CD4-positive, alpha-beta T cell (primary cell): Measurements from ENCODE around the gene PARK7. TPM values are rescaled to one million over a fixed set of nuclear protein-coding genes. Genes with fewer than 3 reads are reported as not detected.

Experiments
- ATAC-seq: fragments of 200-7000 bp; cut with Tn5 transposase; one replicate; pipeline ENCODE4 v1.10.0; 2022; ENCODE audit warnings: mild to moderate bottlenecking; ENCODE audit not compliant: poor library complexity
- CTCF ChIA-PET: fragments of 350-600 bp; sonication (Branson Sonifier 250); formaldehyde crosslinking; loops from one replicate; lab custom pipeline; 2021; ENCODE audit warnings: antibody characterized with exemption, inconsistent platforms; lab: Charles Lee
- POLR2A ChIA-PET: fragments of 350-600 bp; sonication (Branson Sonifier 250); formaldehyde crosslinking; loops from one replicate; lab custom pipeline; 2021; ENCODE audit warnings: antibody characterized with exemption, inconsistent platforms; lab: Charles Lee
- DNase-seq, 14 experiments: peaks; one replicate each; pipeline ENCODE4 v3.0.0-alpha.2; 2013 to 2020; ENCODE audit warnings: mixed read lengths in 2 of 14
- H3K27ac ChIP-seq, 2 donors: one replicate each; pipeline versions ENCODE4 v1.5.1 to v1.7.0; 2013; ENCODE audit warnings: low read length in 2 of 2, low read depth in 1 of 2, mild to moderate bottlenecking in 1 of 2
- H3K27me3 ChIP-seq, 2 experiments: 1 replicate in 1 of 2; 2 replicates in 1 of 2; pipeline versions ENCODE4 v1.6.1 to v1.7.0; 2013; ENCODE audit warnings: low read length in 2 of 2, control low read depth in 1 of 2, mild to moderate bottlenecking in 1 of 2, moderate library complexity in 1 of 2; ENCODE audit not compliant: insufficient read depth in 2 of 2, control insufficient read depth in 1 of 2
- H3K36me3 ChIP-seq: one replicate; pipeline ENCODE4 v1.6.1; 2013; ENCODE audit warnings: low read length, control low read depth; ENCODE audit not compliant: insufficient read depth
- H3K4me1 ChIP-seq: one replicate; pipeline ENCODE4 v1.6.1; 2013; ENCODE audit warnings: low read length, control low read depth; ENCODE audit not compliant: insufficient read depth
- H3K4me3 ChIP-seq: one replicate; pipeline ENCODE4 v1.5.1; 2013; ENCODE audit warnings: mild to moderate bottlenecking, low read length, moderate library complexity
- H3K9me3 ChIP-seq, 2 experiments: 1 replicate in 1 of 2; 2 replicates in 1 of 2; pipeline versions ENCODE4 v1.6.1 to v1.7.0; 2013; ENCODE audit warnings: low read length in 2 of 2, mild to moderate bottlenecking in 2 of 2, control low read depth in 1 of 2, moderate library complexity in 1 of 2; ENCODE audit not compliant: control insufficient read depth in 1 of 2, insufficient read depth in 1 of 2
- H3K27ac Mint-ChIP-seq: one replicate; pipeline ENCODE4 v1.8.0; 2020; ENCODE audit warnings: mixed read lengths
- H3K27me3 Mint-ChIP-seq: one replicate; pipeline ENCODE4 v1.8.0; 2021; ENCODE audit warnings: mixed read lengths
- H3K36me3 Mint-ChIP-seq: one replicate; pipeline ENCODE4 v1.8.0; 2021; ENCODE audit warnings: low read depth, mixed read lengths
- H3K4me1 Mint-ChIP-seq: one replicate; pipeline ENCODE4 v1.8.0; 2021; ENCODE audit warnings: low read depth, mixed read lengths
- H3K4me3 Mint-ChIP-seq: one replicate; pipeline ENCODE4 v1.8.0; 2020; ENCODE audit warnings: mild to moderate bottlenecking, mixed read lengths
- H3K9me3 Mint-ChIP-seq: one replicate; pipeline ENCODE4 v1.8.0; 2020; ENCODE audit warnings: mixed read lengths
- intact Hi-C, 2 experiments: fragments of 100-400 bp; cut with DNase I in 1 of 2; cut with micrococcal nuclease in 1 of 2; formaldehyde crosslinking; loops; one replicate each; pipeline versions ENCODE4 v1.15.1 to v1.9.0; 2023 to 2025; cut with DNase I, micrococcal nuclease
- total RNA-seq, 174 experiments: library from RNA in 2 of 174; stranded (reverse) in 2 of 174; gene quantifications; one replicate each; pipeline ENCODE4 v1.2.3 and lab custom pipeline; 2021 to 2026
- TF ChIP-seq, protein P1 (sequence below): fragments of 200-600 bp; IDR thresholded peaks from one replicate; pipeline ENCODE4 v1.8.0; 2022; ENCODE audit warnings: antibody characterized with exemption, mild to moderate bottlenecking

PARK7 gene
- total RNA-seq, 2 experiments from 2014 or later, result 57.7 to 62.4 TPM

GRCh38 chr1:7975212-7975865 lies 13.8 kb downstream of the PARK7 start:
- Histone ChIP-seq H3K4me1 (no peaks in the 10 kb centered on the region), H3K27me3 (no peaks in the 10 kb centered on the region), H3K36me3 (peaks cover 66% of the 10 kb centered on the region), H3K4me3 (no peak overlapping the region), H3K27ac (no peak overlapping the region), H3K9me3 (no peaks in the 10 kb centered on the region)
- ChIA-PET CTCF (interaction anchor here (0.5 to 1.4 kb wide), 12 partner anchors 8 to 580 kb away, joined by 3 to 5 read pairs (median 3); no protein-coding TSS in a partner anchor), POLR2A (interaction anchor here (0.7 kb wide), 1 partner anchor 14 kb away, joined by 3 read pairs; the partner anchor contains the start of gene PARK7)
- TF ChIP-seq, protein P1, sequence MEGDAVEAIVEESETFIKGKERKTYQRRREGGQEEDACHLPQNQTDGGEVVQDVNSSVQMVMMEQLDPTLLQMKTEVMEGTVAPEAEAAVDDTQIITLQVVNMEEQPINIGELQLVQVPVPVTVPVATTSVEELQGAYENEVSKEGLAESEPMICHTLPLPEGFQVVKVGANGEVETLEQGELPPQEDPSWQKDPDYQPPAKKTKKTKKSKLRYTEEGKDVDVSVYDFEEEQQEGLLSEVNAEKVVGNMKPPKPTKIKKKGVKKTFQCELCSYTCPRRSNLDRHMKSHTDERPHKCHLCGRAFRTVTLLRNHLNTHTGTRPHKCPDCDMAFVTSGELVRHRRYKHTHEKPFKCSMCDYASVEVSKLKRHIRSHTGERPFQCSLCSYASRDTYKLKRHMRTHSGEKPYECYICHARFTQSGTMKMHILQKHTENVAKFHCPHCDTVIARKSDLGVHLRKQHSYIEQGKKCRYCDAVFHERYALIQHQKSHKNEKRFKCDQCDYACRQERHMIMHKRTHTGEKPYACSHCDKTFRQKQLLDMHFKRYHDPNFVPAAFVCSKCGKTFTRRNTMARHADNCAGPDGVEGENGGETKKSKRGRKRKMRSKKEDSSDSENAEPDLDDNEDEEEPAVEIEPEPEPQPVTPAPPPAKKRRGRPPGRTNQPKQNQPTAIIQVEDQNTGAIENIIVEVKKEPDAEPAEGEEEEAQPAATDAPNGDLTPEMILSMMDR, result peak; percentile 51
- Mint-ChIP-seq H3K27ac (peak overlapping the region; percentile 24), H3K36me3 (peaks cover 69% of the 10 kb centered on the region), H3K27me3 (no peaks in the 10 kb centered on the region), H3K9me3 (no peaks in the 10 kb centered on the region), H3K4me1 (peaks cover 5% of the 10 kb centered on the region), H3K4me3 (no peak overlapping the region)
- peak in 4 of 14 experiments; percentile 18 to 59 (median 42) for DNase-seq
- intact Hi-C loops, result no loop called here
- peak; percentile 41 for ATAC-seq

- TF ChIP-seq, protein P1, result no peak
- intact Hi-C loops, result loop anchor here in 1 of 2 experiments (1.0 kb wide), 1 partner anchor 333 kb away; no protein-coding TSS in a partner anchor
- ChIA-PET POLR2A (no interaction called here), CTCF (interaction anchor here (0.7 to 2.0 kb wide), 4 partner anchors 166 to 428 kb away, joined by 3 to 6 read pairs (median 5); no protein-coding TSS in a partner anchor)
- no peak overlapping the region for H3K4me3 ChIP-seq
- peaks cover 6% of the 10 kb centered on the region for H3K4me1 ChIP-seq
- H3K36me3 Mint-ChIP-seq, result peaks cover 75% of the 10 kb centered on the region
- no peak overlapping the region for H3K27ac Mint-ChIP-seq
- no peak for DNase-seq
- no peak overlapping the region for H3K27ac ChIP-seq
- no peak overlapping the region for H3K4me3 Mint-ChIP-seq
- no peaks in the 10 kb centered on the region for H3K27me3 Mint-ChIP-seq
- no peak for ATAC-seq
- no peaks in the 10 kb centered on the region for H3K9me3 ChIP-seq
- H3K36me3 ChIP-seq, result peaks cover 72% of the 10 kb centered on the region
- no peaks in the 10 kb centered on the region for H3K27me3 ChIP-seq
- peaks cover 6% of the 10 kb centered on the region for H3K4me1 Mint-ChIP-seq
- H3K9me3 Mint-ChIP-seq, result no peaks in the 10 kb centered on the region
Measured at GRCh38 chr1:7980984-7981383, 19.5 kb downstream of the PARK7 start.

DNA sequence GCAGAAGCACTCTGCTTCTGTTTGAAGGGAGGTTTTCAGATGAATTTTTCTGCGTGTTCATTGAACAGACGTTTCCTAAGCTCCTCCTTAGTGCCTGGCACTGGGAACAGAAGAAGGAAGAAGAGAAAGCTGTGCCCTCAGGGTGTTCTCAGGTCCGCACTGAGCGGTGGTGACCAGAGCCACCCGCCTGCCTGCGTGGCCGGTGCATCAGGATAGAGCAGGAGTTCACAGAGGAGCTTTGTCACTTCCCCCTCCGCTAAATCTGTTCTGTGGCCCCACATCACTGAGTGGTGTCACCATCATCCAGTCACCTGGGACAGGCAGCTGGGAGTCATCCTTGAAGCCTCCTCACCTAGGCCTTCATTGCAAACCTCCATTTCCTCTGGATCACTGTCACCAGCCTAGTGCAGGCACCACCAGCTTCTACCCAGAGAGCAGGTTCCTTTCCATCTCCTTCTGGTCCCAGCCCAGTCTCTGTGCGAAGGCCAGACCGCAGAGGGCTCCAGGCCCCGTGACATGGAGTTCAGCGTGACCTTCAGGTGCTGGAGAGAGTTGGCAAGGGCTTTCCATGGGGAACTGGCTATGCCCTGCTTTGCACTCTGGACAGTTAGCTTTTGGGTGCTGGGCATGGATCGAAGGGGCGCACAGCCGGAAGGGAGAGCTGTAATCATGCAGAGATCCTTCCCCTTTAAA lies 21.7 kb downstream of the PARK7 start:
- H3K4me3 ChIP-seq, result no peak overlapping the region
- Mint-ChIP-seq H3K9me3 (no peaks in the 10 kb centered on the region), H3K27me3 (no peaks in the 10 kb centered on the region), H3K4me1 (peaks cover 6% of the 10 kb centered on the region), H3K27ac (no peak overlapping the region), H3K36me3 (peaks cover 80% of the 10 kb centered on the region), H3K4me3 (no peak overlapping the region)
- ChIA-PET POLR2A (no interaction called here), CTCF (interaction anchor here (0.6 to 1.1 kb wide), 3 partner anchors 8 to 32 kb away, joined by 3 to 4 read pairs (median 3); no protein-coding TSS in a partner anchor)
- peaks cover 68% of the 10 kb centered on the region for H3K36me3 ChIP-seq
- intact Hi-C loops, result no loop called here
- no peaks in the 10 kb centered on the region for H3K9me3 ChIP-seq
- DNase-seq (no peak), ATAC-seq (no peak)
- no peaks in the 10 kb centered on the region for H3K27me3 ChIP-seq
- no peak overlapping the region for H3K27ac ChIP-seq
- peaks cover 6% of the 10 kb centered on the region for H3K4me1 ChIP-seq
- TF ChIP-seq, protein P1, result no peak
